ENCODE measurements around the gene RPL7L1. TPM values are rescaled to one million over a fixed set of nuclear protein-coding genes. Genes with fewer than 3 reads are reported as not detected.

Gene RPL7L1
- polyA plus RNA-seq, 1 experiment: 45.0 TPM

DNA sequence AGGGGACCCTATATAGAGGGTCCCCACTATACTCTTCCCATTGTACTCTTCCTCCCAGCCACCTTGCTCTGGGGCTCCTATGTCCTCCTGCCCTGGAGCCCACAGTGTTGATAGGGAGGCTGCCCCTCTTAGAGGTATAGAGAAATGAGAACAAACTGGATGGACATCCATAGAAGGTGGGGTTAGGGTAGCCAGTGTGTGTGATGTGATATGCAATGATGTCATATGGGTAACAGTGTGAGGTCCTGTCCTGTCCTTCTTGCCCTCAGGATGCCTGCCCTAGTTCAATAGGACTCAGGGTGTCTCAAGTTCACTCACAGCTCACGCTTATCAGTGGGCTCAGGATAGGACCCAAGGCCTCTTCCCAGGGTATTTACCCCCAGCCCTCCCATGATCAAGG, 36.9 kb downstream of the RPL7L1 start:
- H3K9me3 ChIP-seq (ENCODE audit: control insufficient read depth, insufficient read depth, low read length): no peaks in the 10 kb centered on the region
- ChIA-PET POLR2A (interaction anchor here (0.6 to 1.0 kb wide), 2 partner anchors 134 to 613 kb away, joined by 3 to 6 read pairs; no protein-coding TSS in a partner anchor), CTCF (no interaction called here)

GRCh38 chr6:42921801-42922200, 42.4 kb downstream of the RPL7L1 start:
- Histone ChIP-seq H3K27me3 (ENCODE audit: control insufficient read depth, insufficient read depth, low read length) (peaks cover 2% of the 10 kb centered on the region), H3K4me3 (ENCODE audit: low read depth, low read length) (no peak overlapping the region), H3K27ac (ENCODE audit: low read depth, low read length) (no peak overlapping the region), H3K9me3 (ENCODE audit: control insufficient read depth, insufficient read depth, low read length) (no peaks in the 10 kb centered on the region)
- TF ChIP-seq, protein P1, sequence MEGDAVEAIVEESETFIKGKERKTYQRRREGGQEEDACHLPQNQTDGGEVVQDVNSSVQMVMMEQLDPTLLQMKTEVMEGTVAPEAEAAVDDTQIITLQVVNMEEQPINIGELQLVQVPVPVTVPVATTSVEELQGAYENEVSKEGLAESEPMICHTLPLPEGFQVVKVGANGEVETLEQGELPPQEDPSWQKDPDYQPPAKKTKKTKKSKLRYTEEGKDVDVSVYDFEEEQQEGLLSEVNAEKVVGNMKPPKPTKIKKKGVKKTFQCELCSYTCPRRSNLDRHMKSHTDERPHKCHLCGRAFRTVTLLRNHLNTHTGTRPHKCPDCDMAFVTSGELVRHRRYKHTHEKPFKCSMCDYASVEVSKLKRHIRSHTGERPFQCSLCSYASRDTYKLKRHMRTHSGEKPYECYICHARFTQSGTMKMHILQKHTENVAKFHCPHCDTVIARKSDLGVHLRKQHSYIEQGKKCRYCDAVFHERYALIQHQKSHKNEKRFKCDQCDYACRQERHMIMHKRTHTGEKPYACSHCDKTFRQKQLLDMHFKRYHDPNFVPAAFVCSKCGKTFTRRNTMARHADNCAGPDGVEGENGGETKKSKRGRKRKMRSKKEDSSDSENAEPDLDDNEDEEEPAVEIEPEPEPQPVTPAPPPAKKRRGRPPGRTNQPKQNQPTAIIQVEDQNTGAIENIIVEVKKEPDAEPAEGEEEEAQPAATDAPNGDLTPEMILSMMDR (IDR thresholded peaks at IDR 0.05; ENCODE audit: low read depth, low read length): no peak
- DNase-seq (ENCODE audit: low read depth, low spot score): no peak
- POLR2A ChIA-PET: interaction anchor here (0.7 kb wide), 1 partner anchor 11 kb away, joined by 4 read pairs; no protein-coding TSS in a partner anchor
- CTCF ChIA-PET: no interaction called here

More for the DNA sequence above, 36.9 kb downstream of the RPL7L1 start:
- TF ChIP-seq, protein P1 (IDR thresholded peaks at IDR 0.05; ENCODE audit: low read depth, low read length): no peak
- DNase-seq (ENCODE audit: low read depth, low spot score): no peak
- Histone ChIP-seq H3K27ac (ENCODE audit: low read depth, low read length) (no peak overlapping the region), H3K4me3 (ENCODE audit: low read depth, low read length) (no peak overlapping the region), H3K27me3 (ENCODE audit: control insufficient read depth, insufficient read depth, low read length) (peaks cover 2% of the 10 kb centered on the region)

- TF ChIP-seq, protein P1 (IDR thresholded peaks at IDR 0.05; ENCODE audit: low read depth, low read length): no peak
- ChIA-PET CTCF (no interaction called here), POLR2A (no interaction called here)
- Histone ChIP-seq H3K9me3 (ENCODE audit: control insufficient read depth, insufficient read depth, low read length) (no peaks in the 10 kb centered on the region), H3K27ac (ENCODE audit: low read depth, low read length) (no peak overlapping the region), H3K4me3 (ENCODE audit: low read depth, low read length) (no peak overlapping the region), H3K27me3 (ENCODE audit: control insufficient read depth, insufficient read depth, low read length) (peaks cover 2% of the 10 kb centered on the region)
- no peak for DNase-seq (ENCODE audit: low read depth, low spot score)
These were observed 44.2 kb downstream of the RPL7L1 start for GRCh38 chr6:42923666-42924065.

- ChIA-PET CTCF (interaction anchor here (0.6 kb wide), 1 partner anchor 35 kb away, joined by 3 read pairs; the partner anchor contains the start of gene GNMT), POLR2A (no interaction called here)
- no peak for DNase-seq (ENCODE audit: low read depth, low spot score)
- Histone ChIP-seq H3K4me3 (ENCODE audit: low read depth, low read length) (no peak overlapping the region), H3K27me3 (ENCODE audit: control insufficient read depth, insufficient read depth, low read length) (peaks cover 2% of the 10 kb centered on the region), H3K27ac (ENCODE audit: low read depth, low read length) (no peak overlapping the region), H3K9me3 (ENCODE audit: control insufficient read depth, insufficient read depth, low read length) (no peaks in the 10 kb centered on the region)
- TF ChIP-seq, protein P1 (IDR thresholded peaks at IDR 0.05; ENCODE audit: low read depth, low read length): no peak
These were observed 45.9 kb downstream of the RPL7L1 start for GRCh38 chr6:42925248-42925857.

Data from AG04450 (cell line).